Kidney (tissue), 14 donors: ENCODE data around the gene AEBP1. TPM values are rescaled to one million over a fixed set of nuclear protein-coding genes. Genes with fewer than 3 reads are reported as not detected.

Source experiments
- DNase-seq, 5 donors: peaks; one replicate each; pipeline ENCODE4 v3.0.0-alpha.2; 2013 to 2020
- FAIRE-seq: peaks from 2 replicates; lab custom pipeline; 2012; peaks lifted over from hg19 to GRCh38; lab: Jason Lieb, UNC
- H3K27ac ChIP-seq, 2 donors: one replicate each; pipeline ENCODE4 v1.7.0; 2013; ENCODE audit warnings: low read depth in 2 of 2, low read length in 2 of 2, inconsistent platforms in 1 of 2
- H3K27me3 ChIP-seq: one replicate; pipeline ENCODE4 v1.7.1; 2013; ENCODE audit warnings: low read length, inconsistent platforms; ENCODE audit not compliant: control insufficient read depth, insufficient read depth
- H3K36me3 ChIP-seq, 3 donors: one replicate each; pipeline versions ENCODE4 v1.7.0 to v1.7.1; 2013; ENCODE audit warnings: low read length in 3 of 3, control low read depth in 1 of 3, inconsistent platforms in 1 of 3; ENCODE audit not compliant: insufficient read depth in 3 of 3, control insufficient read depth in 2 of 3
- H3K4me1 ChIP-seq, 3 donors: one replicate each; pipeline versions ENCODE4 v1.7.0 to v1.7.1; 2013; ENCODE audit warnings: low read length in 3 of 3, inconsistent platforms in 1 of 3, low read depth in 1 of 3; ENCODE audit not compliant: control insufficient read depth in 2 of 3, insufficient read depth in 2 of 3
- H3K4me3 ChIP-seq, 3 donors: one replicate each; pipeline versions ENCODE4 v1.7.0 to v1.8.1; 2013; ENCODE audit warnings: low read length in 3 of 3, control low read depth in 1 of 3, inconsistent platforms in 1 of 3
- H3K9ac ChIP-seq, 3 donors: one replicate each; pipeline versions ENCODE4 v1.7.0 to v1.7.1; 2013; ENCODE audit warnings: low read length in 3 of 3, control low read depth in 1 of 3, inconsistent platforms in 1 of 3
- H3K9me3 ChIP-seq, 3 donors: one replicate each; pipeline versions ENCODE4 v1.7.0 to v1.7.1; 2013; ENCODE audit warnings: low read length in 3 of 3, control low read depth in 1 of 3, inconsistent platforms in 1 of 3; ENCODE audit not compliant: control insufficient read depth in 2 of 3, insufficient read depth in 1 of 3
- intact Hi-C: fragments of 100-400 bp; cut with DNase I; formaldehyde crosslinking; loops from one replicate; pipeline ENCODE4 v1.11.1; 2022
- polyA plus RNA-seq: library from polyadenylated mRNA; stranded (reverse); fragments of 350-450 nt; fragmentation: Illumina TruSeq; extraction: RNeasy Lipid Tissue Mini Kit (QIAGEN cat#74804); gene quantifications from one replicate; pipeline ENCODE4 v1.2.3, GENCODE V29; 2014; ENCODE audit warnings: low read depth, low replicate concordance; ENCODE audit not compliant: insufficient read depth
- total RNA-seq: library from RNA; stranded (reverse); fragmentation: NEBNext Ultra II Directional; extraction: Animal tissue kit (Norgen Biotek cat#: 25700); gene quantifications from one replicate; pipeline ENCODE4 v1.2.1, GENCODE V29; 2021
- TF ChIP-seq, protein P1 (sequence below): IDR thresholded peaks from 3 replicates; pipeline ENCODE4 v1.5.1; 2012; ENCODE audit warnings: mild to moderate bottlenecking, moderate library complexity, borderline replicate concordance; ENCODE audit not compliant: insufficient read depth; ENCODE audit errors: extremely low read depth
- donor health status: control.
- donor health status: control.
- donor health status: control.
- donor health status: control.
- donor health status: control.
- donor health status: DM: yes; HTN: yes; CAD: no.
- donor health status: Normal renal cell carcinoma (clear cell type).

AEBP1 gene
- total and polyA plus RNA-seq, 2 donors from 2014 or later = 89.4 to 164 TPM

DNA sequence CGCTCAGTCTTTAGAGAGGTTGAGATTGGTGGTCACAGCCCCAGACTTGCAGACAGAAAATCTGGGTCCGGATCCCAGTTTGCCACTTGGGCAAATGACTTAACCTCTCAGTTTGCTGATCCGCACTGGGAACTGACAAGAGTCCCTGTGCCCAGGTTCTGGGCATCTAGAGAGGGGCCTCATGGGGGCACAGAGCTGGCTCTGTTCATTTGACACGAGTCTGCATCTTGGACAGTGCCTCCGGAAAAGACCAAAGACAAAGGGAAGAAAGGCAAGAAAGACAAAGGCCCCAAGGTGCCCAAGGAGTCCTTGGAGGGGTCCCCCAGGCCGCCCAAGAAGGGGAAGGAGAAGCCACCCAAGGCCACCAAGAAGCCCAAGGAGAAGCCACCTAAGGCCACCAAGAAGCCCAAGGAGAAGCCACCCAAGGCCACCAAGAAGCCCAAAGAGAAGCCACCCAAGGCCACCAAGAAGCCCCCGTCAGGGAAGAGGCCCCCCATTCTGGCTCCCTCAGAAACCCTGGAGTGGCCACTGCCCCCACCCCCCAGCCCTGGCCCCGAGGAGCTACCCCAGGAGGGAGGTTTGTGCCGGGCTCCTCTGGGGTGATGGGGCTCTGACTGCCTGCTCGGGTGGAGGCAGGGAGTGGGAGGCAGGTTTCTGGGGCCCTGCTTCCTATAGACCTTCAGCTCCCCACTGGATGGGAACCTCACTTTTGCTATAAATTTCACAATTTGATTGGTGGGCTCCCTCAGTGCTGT, 2.3 kb downstream of the AEBP1 start:
- peak in 1 of 5 donors; percentile 56 for DNase-seq
- no peak for FAIRE-seq
- Histone ChIP-seq H3K27ac (no peak overlapping the region), H3K9ac (no peak overlapping the region), H3K9me3 (no peaks in the 10 kb centered on the region), H3K4me1 (peaks cover 0 to 5% (median 5%) of the 10 kb centered on the region in 3 donors), H3K4me3 (no peak overlapping the region), H3K27me3 (no peaks in the 10 kb centered on the region), H3K36me3 (no peaks in the 10 kb centered on the region)
- TF ChIP-seq, protein P1, sequence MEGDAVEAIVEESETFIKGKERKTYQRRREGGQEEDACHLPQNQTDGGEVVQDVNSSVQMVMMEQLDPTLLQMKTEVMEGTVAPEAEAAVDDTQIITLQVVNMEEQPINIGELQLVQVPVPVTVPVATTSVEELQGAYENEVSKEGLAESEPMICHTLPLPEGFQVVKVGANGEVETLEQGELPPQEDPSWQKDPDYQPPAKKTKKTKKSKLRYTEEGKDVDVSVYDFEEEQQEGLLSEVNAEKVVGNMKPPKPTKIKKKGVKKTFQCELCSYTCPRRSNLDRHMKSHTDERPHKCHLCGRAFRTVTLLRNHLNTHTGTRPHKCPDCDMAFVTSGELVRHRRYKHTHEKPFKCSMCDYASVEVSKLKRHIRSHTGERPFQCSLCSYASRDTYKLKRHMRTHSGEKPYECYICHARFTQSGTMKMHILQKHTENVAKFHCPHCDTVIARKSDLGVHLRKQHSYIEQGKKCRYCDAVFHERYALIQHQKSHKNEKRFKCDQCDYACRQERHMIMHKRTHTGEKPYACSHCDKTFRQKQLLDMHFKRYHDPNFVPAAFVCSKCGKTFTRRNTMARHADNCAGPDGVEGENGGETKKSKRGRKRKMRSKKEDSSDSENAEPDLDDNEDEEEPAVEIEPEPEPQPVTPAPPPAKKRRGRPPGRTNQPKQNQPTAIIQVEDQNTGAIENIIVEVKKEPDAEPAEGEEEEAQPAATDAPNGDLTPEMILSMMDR = no peak
- intact Hi-C loops = no loop called here

DNA sequence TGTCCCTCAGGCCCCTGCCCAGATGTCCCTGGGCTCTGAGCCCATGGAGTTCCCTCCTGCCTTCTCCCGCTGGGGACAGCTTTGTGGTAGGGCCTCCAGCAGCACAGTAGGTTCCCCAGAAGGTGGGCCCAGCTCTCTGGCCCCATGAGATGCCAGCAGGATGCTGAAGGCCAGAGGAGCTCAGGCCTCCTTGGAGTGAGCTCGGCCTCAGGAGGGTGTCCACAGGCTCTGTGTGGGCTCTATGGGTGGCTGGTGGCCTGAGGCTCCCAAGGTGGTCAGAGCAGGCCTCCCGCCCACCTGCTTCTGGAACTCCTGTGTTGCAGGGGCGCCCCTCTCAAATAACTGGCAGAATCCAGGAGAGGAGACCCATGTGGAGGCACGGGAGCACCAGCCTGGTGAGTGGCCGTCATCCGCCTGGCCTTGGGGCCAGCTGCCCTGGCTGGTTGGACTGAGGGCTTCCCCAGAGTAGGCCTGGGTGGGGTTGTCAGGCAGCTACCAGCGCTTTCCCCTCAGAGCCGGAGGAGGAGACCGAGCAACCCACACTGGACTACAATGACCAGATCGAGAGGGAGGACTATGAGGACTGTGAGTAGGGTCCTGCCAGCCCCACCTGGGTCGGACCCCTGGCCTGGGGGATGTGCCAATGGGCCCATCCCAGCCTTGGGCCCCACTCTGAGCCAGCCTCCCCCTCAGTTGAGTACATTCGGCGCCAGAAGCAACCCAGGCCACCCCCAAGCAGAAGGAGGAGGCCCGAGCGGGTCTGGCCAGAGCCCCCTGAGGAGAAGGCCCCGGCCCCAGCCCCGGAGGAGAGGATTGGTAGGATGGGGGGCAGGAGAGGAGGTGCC, 3.2 kb downstream of the AEBP1 start:
- peak overlapping the region in 1 of 3 donors; percentile 24 for H3K9ac ChIP-seq
- no peaks in the 10 kb centered on the region for H3K9me3 ChIP-seq
- H3K4me1 ChIP-seq = peaks cover 0 to 5% (median 5%) of the 10 kb centered on the region in 3 donors
- DNase-seq (peak in 1 of 5 donors; percentile 66), FAIRE-seq (no peak)
- H3K36me3 ChIP-seq = no peaks in the 10 kb centered on the region
- intact Hi-C loops = no loop called here
- TF ChIP-seq, protein P1 = no peak
- no peak overlapping the region for H3K4me3 ChIP-seq
- H3K27me3 ChIP-seq = no peaks in the 10 kb centered on the region
- no peak overlapping the region for H3K27ac ChIP-seq

DNA sequence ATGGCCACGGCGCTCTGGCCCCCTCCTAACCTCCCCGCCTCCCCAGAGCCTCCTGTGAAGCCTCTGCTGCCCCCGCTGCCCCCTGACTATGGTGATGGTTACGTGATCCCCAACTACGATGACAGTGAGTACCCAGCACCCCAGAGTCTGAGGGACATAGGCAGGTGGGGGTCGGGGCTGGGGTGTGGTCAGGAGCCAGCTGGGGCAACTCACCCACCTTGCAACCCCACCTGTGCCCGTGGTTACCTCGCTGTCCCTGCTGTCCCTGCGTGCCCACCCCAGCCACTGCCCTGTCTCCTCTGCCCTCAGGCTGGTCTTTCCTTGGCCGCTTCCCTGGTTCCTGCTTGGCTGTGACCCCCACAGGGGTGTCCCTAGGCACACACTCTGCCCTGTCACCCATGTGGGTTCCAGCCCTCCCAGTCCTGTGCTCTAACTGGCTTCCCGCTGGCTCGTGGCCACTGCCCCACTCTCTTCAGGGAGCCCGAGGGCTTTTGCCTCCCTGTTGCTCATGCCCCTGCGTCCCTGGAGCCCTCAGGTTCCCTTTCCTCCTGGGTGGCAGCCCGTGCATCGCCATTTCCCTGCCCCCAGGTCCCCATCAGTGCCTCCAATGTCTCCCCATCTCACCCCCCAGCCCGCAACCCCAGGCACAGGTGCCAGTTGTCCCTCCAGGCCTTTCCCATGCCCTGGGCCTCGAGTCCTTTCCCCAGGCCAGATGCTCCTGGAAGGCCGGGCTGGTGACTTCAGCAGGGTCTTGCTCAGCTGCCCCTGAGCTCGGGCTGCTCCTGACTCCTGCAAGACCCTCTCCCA, 4.0 kb downstream of the AEBP1 start:
- Histone ChIP-seq H3K4me3 (no peak overlapping the region), H3K27ac (no peak overlapping the region), H3K9ac (no peak overlapping the region), H3K27me3 (no peaks in the 10 kb centered on the region), H3K36me3 (no peaks in the 10 kb centered on the region), H3K9me3 (no peaks in the 10 kb centered on the region), H3K4me1 (peaks cover 0 to 2% (median 0%) of the 10 kb centered on the region in 3 donors)
- no peak for FAIRE-seq
- DNase-seq = peak in 1 of 5 donors; percentile 73
- TF ChIP-seq, protein P1 = no peak
- intact Hi-C loops = no loop called here
